ENCODE data around the gene INSIG1. TPM values are rescaled to one million over a fixed set of nuclear protein-coding genes. Genes with fewer than 3 reads are reported as not detected.

The INSIG1 gene
- 237 and 290 TPM in 2 replicates for total RNA-seq

GRCh38 chr7:155297517-155298287 is at the start of gene INSIG1:
Gene INSIG1 (plus strand): TSS chr7:155297878. CDS start chr7:155298286, 408 bp downstream.

Other genes with a start within 250 kb of the INSIG1 start
- gene HTR5A, start 227.6 kb upstream of the INSIG1 start, total RNA-seq = not detected in 2 replicates
- gene EN2, start 160.3 kb downstream of the INSIG1 start, total RNA-seq = under 0.01 TPM in 1 of 2 replicates, not detected in the other
- gene CNPY1, start 248.7 kb downstream of the INSIG1 start, total RNA-seq = not detected in 2 replicates